ENCODE data around the gene TSACC.
"Not testable (repeated sequence)": the region's sequence is repeated elsewhere in the genome, so short reads cannot be mapped to it uniquely, and the experiment has no call there.

The TSACC gene

DNA sequence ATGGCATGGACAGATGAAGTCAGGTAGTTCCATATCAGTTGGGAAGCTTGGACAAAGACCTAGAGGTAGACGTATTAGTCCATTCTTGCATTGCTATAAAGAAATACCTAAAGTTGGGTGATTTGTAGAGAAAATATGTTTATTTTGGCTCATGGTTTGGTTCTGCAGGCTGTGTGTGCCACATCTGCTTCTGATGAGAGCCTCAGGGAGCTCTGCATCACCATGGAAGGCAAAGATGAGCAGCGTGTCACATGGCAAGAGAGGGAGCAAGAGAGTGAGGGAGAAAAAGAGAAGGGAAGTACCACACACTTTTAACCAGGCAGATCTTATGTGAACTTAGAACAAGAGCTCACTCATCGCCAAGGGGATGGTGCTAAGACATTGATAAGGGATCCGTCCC lies 9.0 kb downstream of the TSACC start:
- DNase-seq = no peak

DNA sequence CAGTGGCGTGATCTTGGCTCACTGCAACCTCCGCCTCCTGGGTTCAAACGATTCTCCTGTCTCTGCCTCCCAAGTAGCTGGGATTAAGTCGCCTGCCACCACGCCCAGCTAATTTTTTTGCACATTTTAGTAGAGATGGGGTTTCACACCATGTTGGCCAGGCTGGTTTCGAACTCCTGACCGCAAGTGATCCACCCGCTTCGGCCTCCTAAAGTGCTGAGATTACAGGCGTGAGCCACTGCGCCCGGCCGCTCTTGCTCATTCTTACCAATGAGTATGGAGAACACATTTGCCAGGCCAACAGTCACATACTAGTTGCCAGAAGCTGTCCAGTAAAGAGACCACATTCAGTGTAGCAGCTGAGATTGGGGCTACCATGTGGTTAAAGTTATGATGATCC lies 14.2 kb downstream of the TSACC start:
- not testable (repeated sequence) for DNase-seq

DNA sequence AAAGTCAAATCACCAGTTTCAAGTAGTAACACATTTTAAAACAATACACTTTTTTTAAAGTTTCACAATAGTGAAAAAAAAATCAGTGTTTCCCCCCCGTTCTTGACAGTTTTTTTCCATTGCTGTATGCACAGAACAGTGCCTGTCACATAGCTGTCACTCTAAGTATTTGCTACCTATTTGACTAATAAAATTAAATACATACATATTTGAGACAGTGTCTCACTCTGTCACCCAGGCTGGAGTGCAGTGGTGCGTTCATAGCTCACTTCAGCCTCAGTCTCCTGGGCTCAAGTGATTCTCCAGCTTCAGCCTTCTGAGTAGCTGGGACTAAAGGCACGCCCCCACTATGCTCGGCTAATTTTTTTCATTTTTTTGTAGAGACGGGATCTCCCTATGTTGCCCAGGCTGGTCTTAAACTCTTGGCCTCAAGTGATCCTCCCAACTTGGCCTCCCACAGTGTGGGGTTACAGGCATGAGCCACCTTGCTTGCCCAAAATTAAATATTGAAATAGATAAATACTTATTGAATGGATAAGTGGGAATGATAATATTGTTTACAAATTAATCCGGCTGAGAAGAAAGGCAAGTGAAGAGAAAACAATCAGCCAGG lies 18.0 kb downstream of the TSACC start:
- no peak for DNase-seq

DNA sequence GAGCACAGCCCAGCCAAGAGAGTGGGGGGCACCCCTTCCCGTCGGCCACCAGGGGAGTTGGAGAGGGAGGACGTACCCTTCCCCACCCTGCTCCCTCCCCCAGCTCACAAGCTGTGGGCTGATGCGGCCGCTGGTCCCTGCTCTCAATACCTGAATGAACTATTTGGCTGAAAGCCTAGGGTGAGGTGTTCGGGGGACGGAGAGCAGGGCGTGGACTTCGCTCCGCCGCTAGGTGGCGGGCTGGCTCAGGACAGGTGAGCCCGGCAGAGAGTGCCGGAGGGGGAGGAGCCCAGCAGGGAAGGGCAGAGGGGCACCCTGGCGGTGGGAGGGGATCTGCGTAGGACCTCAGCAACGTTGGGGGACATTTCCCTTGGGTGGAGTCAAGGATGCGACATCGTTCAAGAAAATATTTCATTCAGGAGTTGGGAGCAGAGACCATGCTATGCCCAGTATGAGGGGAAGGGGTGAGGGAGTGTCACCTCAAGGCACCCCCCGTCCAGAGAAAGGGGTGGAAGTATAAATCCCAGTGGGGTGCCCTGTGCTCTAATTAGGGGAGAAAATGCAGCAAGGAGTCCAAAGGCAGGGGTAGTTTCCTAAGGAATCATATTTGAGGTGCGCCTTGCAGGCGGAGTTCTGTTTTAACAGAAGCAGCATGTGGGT lies 18.7 kb downstream of the TSACC start:
- peak; percentile 83 for DNase-seq

DNA sequence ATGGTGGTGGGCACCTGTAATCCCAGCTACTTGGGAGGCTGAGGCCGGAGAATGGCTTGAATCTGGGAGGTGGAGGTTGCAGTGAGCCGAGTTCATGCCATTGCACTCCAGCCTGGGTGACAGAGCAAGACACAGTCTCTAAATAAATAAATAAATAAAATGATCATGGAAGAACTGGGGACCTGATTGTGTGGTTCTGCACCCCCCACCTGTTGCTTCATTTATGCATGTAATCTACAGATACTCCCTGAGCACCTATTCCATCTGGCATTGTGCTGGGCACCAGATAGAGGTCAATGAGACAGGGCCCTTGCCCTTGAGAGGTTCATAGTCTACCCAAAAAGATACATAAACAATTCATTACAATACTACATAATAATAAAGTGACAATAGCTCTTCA lies 19.7 kb downstream of the TSACC start:
- DNase-seq = no peak

DNA sequence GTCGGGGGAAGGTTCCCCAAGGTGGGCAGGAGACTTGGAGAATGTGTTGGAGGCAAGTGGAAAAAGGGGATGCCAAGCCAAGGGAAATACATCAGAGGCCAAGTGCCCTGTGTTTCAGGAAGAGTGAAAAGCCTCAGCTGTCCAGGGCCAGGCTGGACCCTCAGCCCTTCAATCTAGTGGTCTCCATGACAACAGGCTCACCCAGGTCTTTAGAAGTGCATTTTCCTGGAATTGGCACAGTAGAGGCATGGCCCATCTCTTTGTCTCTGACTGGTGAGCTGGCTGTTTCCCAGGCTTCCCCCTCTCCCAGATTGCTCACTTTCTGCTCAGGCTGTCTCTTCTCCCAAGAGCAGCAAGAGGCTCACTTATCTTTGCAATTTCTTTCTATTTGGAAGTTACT lies 20.3 kb downstream of the TSACC start:
- no peak for DNase-seq

DNA sequence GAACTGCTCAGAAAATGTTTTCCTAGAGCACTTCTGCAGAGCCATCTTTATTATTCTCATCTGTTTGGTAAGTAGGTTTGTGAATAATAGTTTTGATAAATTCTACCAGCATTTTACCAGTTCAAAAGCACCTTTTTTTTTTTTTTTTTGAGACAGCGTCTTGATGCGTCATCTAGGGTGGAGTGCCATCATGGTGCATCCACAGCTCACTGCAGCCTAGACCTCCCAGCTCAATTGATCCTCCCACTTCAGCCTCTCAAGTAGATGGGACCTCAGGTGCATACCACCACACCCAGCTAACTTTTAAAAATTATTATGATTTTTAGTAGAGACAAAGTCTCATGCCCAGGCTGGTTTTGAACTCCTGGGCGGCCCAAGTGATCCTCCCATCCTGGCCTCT lies 20.9 kb downstream of the TSACC start:
- DNase-seq = no peak

DNA sequence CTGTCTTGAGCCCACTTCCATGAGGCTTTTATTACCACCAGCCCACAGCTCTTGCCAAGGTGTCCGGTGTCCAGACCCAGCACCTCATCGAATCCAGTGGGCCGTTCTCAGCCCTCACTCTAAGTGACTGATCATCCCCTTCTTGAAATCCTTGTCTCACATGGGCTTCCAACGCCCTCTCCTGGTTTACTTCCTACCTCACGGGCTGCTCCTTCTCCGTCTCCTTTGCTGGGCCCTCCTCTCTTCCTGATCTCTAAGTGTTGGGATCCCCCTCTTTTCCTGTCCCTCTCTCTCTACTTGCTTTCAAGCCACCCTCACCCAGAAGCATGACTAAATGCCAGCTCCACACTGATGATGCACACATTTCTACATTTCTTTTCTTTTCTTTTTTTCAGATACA lies 21.6 kb downstream of the TSACC start:
- DNase-seq = no peak

DNA sequence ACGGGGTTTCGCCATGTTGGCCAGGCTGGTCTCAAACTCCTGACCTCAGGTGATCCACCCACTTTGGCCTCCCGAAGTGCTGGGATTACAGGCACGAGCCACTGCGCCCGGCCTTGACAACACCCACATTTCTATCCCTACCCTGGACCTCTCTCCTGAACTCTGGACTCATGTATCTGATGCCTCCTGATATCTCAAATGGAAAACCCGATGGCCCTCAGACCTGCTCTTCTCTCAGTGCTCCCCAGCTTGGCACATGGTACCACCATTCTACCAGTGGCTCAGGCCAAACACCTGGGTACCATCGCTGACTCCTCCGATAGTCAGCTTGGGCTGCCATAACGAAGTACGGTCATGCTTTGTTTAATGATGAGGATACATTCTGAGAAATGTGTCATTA lies 22.2 kb downstream of the TSACC start:
- no peak for DNase-seq

DNA sequence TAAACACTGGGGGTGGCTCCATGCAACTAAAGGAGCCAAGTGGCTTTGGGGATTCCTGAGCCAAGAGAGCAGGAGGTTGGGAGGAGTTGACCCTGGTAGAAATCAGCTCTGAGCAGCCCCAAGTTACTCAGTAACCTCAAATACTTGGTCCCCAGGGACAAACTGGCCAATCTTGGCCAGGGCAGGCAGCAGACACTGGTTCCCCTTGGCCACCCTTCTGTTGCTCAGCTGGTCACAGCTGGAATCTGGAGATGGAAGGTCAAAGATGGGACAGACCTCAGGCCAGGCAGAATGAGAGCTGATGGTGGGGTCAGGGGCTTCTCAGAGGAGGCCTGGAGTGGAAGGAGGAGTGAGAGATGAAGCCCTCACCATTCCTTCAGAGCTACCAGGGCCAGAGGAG lies 27.4 kb downstream of the TSACC start:
- no peak for DNase-seq

DNA sequence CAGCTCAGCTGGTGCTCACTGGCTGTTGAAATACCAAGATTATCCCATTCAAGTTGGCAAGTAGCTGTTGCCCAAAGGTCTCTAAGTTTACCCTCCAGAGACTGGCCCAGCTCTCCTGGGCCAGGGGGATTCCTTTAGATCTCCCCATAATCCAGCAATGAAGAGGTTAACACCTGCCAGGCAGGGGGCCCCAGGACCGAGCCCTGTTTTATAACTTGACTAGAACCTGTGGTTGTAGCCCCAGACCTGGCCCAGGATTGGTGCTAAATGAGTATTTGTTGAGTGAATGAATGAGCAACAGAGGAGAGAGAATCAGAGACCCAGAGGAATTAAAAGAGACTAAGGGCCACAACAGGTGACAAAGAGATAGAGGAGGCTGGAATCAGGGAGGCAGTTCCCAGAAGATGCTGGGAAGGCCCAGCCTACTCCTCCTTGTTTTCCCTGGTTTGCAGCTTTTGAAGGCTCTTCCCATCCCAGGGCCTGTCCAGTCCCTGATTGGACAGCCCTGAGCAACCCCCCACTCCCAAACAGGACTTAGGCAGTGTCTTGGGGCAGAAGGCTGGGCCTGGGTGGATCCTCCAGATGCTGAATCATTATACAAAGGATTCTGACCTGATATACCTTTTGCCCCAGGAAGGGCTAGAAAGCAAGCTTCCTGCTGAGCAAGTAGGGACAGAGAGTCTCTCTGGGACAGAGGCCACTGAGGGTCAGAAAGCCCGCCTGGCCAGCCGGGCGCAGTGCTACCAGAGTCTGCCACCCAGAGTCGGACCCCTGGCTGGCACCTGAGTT lies 28.2 kb downstream of the TSACC start:
- DNase-seq = no peak

DNA sequence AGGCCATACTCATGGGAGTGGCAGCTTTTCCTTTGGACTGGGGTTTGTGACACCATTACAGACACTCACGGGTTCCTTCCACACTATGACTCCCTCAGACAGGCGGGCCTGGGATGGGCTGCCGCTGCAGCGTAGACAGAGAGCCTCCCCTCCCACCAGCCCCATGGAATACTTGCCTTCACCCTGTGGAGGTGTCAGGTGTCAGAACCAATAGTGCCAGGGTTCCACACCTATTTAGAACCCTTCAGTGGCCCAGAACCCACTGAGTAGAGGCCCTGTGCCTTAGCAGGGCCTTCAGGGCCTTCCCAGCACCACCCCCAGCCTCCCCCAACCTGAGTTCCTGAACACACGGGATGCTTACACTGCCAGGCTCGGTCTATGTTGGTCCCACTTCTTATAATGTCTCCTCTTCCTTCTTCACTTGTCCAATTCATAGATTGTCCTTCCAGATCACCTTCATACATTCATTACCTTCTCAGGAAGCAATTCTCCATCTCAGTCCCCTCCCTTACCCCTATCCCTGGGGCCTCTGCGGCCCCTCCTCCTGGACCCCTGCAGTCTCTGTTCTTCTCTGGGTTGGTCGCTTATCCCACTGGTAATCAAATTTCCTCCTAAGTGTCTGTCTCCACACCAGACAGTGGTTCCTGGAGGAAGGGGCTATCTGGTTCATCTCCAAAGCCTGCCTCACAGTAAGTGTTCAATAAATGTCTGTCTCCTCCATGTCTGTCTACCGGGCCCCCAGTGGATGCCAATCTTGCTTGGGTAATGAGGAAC lies 29.2 kb downstream of the TSACC start:
- DNase-seq = no peak

DNA sequence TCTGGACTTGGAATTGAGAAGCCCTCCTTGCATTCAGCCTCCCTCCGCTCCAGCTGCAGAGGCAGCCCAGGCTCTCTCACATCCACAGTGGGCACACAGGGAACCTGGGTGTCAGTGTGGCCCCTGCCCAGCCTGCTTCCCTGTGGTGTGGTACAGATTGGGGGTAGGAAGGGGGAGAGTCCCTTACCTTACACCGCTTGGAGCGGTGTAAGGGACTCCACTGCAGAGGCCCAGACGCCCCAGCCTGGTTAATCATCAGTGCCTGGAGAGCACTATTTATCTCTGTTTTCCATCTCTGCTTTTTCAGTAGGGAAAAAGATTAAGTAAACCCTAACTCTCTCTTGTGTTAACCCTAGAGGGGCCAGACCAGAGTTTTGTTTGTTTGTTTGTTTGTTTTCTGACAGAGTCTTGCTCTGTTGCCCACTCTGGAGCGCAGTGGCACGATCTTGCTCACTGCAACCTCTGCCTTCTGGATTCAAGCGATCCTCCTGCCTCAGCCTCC lies 29.9 kb downstream of the TSACC start:
- no peak for DNase-seq

DNA sequence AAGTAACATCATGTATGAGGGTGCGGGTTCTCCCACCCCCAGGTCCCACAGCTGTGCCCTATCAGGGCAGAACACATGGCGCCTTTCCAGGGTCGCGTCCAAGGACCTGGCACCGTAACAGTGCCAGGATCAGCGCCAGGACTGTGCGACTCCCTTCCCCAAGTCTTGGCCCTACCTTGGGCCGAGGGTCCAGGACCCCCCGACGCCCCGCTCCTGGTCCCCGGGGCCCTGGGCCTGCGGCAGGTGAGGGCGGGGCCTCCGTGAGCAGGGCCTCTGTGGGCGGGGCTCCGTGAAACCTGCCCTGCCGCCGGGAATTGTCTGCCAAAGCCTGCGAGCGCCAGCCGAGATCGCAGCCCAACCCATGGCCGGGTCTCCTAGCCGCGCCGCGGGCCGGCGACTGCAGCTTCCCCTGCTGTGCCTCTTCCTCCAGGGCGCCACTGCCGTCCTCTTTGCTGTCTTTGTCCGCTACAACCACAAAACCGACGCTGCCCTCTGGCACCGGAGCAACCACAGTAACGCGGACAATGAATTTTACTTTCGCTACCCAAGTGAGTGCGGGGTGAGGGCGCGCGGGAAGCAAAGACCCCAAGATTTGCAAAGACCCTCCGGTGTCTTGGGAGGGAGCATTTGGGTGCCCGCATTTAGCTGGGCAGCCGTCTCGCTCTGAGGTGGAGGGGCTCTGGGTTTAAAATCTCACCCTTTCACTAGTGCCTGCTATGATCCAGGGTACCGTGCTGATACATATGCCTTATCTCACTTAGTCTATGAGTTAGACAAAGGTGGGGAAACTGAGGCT lies 30.8 kb downstream of the TSACC start, which contains the start of gene RHBG:
Gene RHBG, plus strand, starts transcription at position 323 of the 796 bp plus-strand sequence. Its CDS starts 39 bp downstream, at position 362.
- DNase-seq = no peak

DNA sequence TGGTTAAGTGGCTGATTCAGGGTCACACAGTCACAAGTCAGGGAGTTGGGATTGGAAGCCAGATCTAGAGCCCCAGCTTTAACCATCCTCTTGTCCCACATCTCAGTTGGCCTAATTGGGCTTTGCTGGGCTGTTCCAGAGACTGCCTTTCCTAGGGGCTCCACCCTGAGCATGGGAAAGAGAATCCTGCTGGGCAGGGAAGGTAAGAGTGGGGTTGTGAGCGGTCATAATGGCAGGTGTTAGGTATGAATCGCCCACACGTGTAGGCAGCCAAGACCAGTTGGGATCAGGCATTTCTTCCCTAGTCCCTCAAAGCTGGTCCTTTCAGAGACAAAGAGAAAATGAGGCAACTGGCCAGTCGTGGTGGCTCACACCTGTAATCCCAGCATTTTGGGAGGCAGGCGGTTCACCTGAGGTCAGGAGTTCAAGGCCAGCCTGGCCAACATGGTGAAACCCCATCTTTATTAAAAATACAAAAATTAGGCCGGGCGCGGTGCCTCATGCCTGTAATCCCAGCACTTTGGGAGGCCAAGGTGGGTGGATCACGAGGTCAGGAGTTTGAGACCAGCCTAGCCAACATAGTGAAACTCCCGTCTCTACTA lies 31.5 kb downstream of the TSACC start:
- DNase-seq = not testable (repeated sequence)

DNA sequence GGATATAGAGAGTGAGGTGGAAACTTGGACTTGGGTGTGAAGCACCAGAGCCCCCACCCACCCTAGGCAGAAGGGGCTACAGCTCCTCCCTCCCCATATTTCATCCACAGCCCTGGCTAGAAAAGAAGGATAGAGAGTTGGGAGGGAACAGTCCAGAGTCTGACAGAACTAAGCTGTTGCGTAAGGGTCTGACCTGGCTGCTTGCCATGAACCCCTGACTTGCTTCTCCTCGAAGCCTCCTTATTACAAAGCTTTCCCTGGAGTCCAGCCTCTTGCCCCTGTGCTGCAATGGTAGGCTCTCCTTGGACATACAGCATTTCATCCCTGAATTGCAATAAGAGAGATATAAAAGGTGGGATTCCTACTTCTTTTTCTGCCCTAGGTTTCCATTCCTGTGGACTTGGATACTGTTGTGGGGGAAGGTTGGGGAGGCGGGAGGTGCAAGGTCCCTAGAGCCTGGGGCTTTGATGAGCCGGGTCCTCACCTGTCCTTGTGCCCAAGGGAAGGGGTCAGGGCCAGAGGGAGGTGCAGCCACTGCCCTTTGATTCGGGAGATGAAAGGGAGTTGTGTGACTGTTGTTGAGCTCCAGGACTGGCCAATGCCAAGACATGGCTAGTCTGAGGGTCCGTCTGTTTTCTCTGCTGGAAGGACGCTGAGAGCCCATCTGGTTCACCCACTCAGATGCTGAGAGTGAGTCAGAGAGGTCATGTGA lies 33.4 kb downstream of the TSACC start:
- DNase-seq = no peak

DNA sequence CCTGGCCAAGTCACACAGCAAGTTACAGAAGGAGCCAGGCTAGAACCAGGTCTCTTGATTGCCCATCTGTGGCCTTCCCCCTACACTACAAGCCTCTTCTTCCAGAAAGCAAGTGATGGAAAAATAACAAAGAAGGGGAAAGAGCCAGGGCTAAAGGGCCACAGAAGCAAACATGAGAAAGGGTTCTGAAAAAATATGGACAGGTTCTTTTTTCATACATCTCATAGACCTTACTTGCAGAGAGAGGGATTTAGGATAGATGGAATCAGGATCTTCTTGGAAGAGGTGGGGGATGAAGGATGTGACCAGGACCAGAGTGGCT lies 33.9 kb downstream of the TSACC start:
- peak; percentile 10 for DNase-seq

DNA sequence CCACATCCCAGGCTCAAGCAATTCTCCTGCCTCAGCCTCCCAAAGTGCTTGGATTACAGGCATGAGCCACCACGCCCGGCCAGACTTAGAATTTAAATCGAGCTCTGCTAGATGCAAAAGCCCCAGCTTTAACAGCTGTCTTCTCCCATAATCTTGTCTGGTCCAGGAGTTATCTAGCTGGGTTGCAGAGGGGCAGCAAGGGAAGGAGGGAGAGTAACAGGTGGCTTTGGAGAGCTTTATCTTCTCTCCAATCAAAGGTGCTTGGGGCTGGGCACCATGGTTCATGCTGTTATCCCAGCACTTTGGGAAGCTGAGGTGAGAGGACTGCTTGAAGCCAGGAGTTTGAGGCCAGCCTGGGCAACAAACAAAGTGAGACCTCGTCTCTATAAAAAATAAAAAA lies 34.5 kb downstream of the TSACC start:
- no peak for DNase-seq

DNA sequence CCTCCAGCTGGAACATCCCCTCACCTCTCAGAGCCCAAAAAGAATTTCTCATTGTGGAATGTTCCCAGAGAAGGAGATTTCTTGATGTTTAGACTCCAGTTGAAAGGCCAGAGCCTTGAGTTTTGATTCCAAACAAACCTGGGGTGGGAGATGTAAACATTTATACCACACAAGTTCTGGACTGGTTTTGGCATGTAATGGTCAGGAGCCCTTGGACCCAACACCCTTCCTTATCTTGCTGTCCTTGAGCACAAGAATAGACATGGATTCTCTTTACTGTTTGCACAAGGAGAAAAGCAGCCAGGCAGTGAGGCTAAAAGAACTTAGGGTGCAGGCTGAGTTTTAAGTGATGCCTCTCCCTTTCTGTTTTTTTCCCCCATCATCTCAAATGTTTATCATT lies 35.2 kb downstream of the TSACC start:
- DNase-seq = no peak

DNA sequence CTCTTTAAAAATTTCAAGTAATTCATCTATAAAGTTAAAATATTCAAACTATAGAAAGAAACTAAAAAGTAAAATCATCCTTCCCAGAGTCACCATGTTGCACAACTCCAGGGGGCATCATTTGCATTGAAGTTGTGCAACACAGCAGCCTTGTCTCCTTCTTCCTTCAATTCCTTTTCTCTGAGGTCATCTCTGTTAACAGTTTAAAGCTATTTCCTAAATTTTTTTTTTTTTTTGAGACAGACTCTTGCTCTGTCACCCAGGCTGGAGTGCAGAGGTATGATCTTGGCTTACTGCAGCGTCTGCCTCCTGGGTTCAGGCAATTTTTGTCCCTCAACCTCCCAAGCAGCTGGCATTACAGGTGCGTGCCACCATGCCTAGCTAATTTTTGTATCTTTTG lies 37.8 kb downstream of the TSACC start:
- no peak for DNase-seq

Measured in activated CD4-positive, alpha-beta T cell treated with anti-CD3 and anti-CD28 coated beads, Interleukin-10, Interleukin-2, amounts not matched to agents 100 ng/mL and 50 ng/mL, durations not matched to agents 16 hours and 8 hours (primary cell).